ENCODE results near the gene PDSS2.

GRCh38 chr6:107418118-107418517 lies 41.2 kb downstream of the PDSS2 start:
- TF ChIP-seq REST (IDR thresholded peaks at IDR 0.05; ENCODE audit: insufficient read depth in 1 of 2, low read depth in 2 of 2, low read length in 1 of 2) = no peak
- peak; percentile 82 for TF ChIP-seq CTCF (IDR thresholded peaks at IDR 0.05)
- no peak for TF ChIP-seq POLR2AphosphoS5 (IDR thresholded peaks at IDR 0.05; ENCODE audit: low read depth, low read length)

All from Panc1 (cell line).